ENCODE results near the gene RASAL1. TPM values are rescaled to one million over a fixed set of nuclear protein-coding genes. Genes with fewer than 3 reads are reported as not detected.
A peak's percentile ranks its signal among the peaks of the same experiment; 100 is the strongest.

Gene RASAL1
- total and polyA plus RNA-seq, 11 donors, result not detected

DNA sequence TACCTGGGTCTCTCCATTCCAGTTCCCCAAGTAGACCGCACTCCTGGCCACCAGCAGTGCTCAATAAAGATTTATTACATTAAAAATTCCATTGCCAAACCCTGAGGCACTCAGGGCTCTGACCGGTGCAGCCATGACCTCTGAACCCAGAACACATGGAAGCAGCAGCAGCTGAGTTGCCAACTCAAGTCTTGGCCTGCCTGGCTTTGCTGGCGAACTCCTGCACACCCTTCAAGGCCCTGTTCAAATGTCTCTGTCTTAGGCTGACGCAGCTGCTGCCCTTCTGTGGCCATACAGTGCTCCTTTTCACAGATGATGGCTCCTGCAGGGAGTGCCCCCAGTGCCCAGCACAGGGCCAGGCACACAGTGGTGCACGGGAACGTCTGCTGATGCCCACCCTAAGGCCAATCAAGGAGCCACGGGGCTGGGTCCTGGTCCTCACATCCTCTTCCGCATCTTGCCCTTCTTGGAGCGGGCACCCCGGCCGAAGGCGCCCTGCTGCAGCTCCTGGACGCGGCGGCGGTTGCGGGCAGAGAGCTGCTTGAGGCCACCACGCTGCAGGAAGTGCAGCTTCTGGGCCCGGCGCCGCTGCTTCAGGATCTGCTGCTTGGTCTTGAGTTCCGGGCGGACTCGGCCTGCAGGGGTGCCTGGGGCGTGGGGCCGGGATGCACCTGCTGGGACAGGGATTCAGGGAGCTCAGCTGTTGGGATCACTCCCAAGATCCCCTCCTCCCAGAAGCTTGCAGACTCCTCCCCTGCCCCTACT is 23.1 kb upstream of the RASAL1 start:
- intact Hi-C loops (cut with DNase I), result loop anchor here in 1 of 10 donors (5.0 kb wide), 1 partner anchor 111 kb away; no protein-coding TSS in a partner anchor
- Histone ChIP-seq H3K27me3 (peaks cover 0 to 30% (median 18%) of the 10 kb centered on the region in 9 donors), H3K36me3 (peaks cover 0 to 62% (median 56%) of the 10 kb centered on the region in 9 donors), H3K27ac (no peak overlapping the region), H3K9me3 (no peaks in the 10 kb centered on the region), H3K4me1 (peaks cover 0 to 18% (median 6%) of the 10 kb centered on the region in 12 donors), H3K4me3 (no peak overlapping the region)
- ATAC-seq (no peak), DNase-seq (peak in 1 of 5 donors; percentile 61)
- WGBS, 4 donors, result 95 to 96% (median 95%) methylated on average over 20 to 26 of the region's 26 CpGs
- TF ChIP-seq POLR2A (IDR thresholded peaks at IDR 0.05), result no peak
- TF ChIP-seq, protein P1, sequence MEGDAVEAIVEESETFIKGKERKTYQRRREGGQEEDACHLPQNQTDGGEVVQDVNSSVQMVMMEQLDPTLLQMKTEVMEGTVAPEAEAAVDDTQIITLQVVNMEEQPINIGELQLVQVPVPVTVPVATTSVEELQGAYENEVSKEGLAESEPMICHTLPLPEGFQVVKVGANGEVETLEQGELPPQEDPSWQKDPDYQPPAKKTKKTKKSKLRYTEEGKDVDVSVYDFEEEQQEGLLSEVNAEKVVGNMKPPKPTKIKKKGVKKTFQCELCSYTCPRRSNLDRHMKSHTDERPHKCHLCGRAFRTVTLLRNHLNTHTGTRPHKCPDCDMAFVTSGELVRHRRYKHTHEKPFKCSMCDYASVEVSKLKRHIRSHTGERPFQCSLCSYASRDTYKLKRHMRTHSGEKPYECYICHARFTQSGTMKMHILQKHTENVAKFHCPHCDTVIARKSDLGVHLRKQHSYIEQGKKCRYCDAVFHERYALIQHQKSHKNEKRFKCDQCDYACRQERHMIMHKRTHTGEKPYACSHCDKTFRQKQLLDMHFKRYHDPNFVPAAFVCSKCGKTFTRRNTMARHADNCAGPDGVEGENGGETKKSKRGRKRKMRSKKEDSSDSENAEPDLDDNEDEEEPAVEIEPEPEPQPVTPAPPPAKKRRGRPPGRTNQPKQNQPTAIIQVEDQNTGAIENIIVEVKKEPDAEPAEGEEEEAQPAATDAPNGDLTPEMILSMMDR (IDR thresholded peaks at IDR 0.05), result no peak

DNA sequence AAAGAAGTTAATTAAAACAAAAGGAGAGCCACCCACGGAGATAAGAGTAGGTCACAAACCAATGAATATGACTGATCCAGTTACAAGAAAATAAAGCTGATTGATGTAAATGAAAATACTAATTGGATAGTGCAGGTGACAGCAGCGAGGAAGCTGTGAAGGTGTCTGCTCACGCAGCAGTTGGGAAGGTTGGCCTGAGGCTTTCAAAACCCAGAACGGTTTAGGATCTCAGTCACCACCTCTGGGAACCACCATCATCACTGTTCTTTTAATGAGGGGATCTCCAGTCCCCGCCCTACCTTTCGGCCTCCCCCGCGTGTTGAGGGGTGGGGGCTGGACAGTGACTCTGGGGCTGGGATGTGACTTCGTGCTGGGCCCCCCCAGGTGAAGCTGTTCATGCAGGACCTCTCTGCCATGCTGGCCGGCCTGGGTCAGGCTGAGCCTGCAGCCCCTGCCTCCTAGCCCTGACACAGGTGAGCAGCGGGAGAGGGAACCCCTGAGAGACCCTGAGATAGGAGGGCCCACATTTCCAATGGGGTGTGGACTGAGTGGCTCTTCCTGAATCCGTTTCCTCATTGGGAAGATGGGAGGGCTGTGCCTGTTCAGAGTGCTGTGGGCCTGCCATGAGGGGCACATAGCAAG is 21.8 kb upstream of the RASAL1 start:
- peak in 1 of 5 donors; percentile 42 for DNase-seq
- H3K36me3 ChIP-seq, result peaks cover 0 to 51% (median 43%) of the 10 kb centered on the region in 9 donors
- ATAC-seq, result no peak
- H3K4me3 ChIP-seq, result no peak overlapping the region
- no peaks in the 10 kb centered on the region for H3K9me3 ChIP-seq
- H3K27ac ChIP-seq, result no peak overlapping the region
- H3K27me3 ChIP-seq, result peaks cover 0 to 38% (median 31%) of the 10 kb centered on the region in 9 donors
- intact Hi-C loops (cut with DNase I), result loop anchor here in 1 of 10 donors (5.0 kb wide), 1 partner anchor 110 kb away; no protein-coding TSS in a partner anchor
- TF ChIP-seq, protein P1 (IDR thresholded peaks at IDR 0.05), result no peak
- TF ChIP-seq POLR2A (IDR thresholded peaks at IDR 0.05), result no peak
- peaks cover 0 to 27% (median 9%) of the 10 kb centered on the region in 12 donors for H3K4me1 ChIP-seq
- 87 to 92% (median 88%) methylated on average over 10 to 12 of the region's 12 CpGs for WGBS, 4 donors

DNA sequence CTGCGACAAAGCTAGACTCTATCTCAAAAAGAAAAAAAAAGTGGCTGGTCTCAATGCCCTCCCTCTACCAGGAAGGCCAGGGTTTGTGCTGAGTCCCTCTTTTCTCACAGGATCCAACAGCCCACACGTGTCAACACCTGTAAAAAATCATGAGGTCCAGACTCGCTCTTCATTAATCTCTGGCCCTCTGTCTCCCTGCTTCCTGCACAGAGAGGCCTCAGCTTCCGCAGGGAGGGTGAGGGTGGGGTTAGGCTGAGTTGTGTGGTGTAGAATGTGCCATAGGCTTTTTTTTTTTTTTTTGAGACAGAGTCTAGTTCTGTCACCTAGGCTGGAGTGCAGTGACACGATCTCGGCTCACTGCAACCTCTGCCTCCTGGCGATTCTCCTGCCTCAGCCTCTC is 20.1 kb upstream of the RASAL1 start:
- Histone ChIP-seq H3K9me3 (no peaks in the 10 kb centered on the region), H3K36me3 (peaks cover 0 to 38% (median 29%) of the 10 kb centered on the region in 9 donors), H3K4me3 (no peak overlapping the region), H3K27me3 (peaks cover 6 to 55% (median 46%) of the 10 kb centered on the region in 9 donors), H3K27ac (no peak overlapping the region), H3K4me1 (peaks cover 0 to 23% (median 9%) of the 10 kb centered on the region in 12 donors)
- intact Hi-C loops (cut with DNase I), result loop anchor here in 1 of 10 donors (5.0 kb wide), 1 partner anchor 108 kb away; no protein-coding TSS in a partner anchor
- DNase-seq, result no peak
- WGBS, 4 donors, result 49 to 71% (median 55%) methylated on average over 7 of the region's 7 CpGs
- no peak for ATAC-seq
- no peak for TF ChIP-seq POLR2A (IDR thresholded peaks at IDR 0.05)
- TF ChIP-seq, protein P1 (IDR thresholded peaks at IDR 0.05), result no peak

DNA sequence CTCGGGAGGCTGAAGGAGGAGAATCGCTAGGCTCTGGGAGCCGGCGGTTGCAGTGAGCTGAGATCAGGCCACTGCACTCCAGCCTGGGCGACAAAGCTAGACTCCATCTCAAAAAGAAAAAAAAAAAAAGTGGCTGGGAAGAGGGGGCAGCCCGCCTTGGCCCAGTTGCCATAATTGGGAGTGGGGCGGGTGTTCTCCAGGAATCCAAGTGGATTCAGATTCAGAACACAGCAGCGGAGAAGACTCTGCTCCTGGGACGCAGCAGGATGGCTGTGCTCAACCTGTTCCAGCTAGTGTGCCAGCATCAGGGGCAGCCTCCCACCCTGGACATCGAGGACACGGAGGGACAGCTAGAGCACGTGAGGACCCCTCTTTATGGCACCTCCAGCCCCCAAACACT is 19.5 kb upstream of the RASAL1 start:
- DNase-seq (no peak), ATAC-seq (no peak)
- Histone ChIP-seq H3K4me3 (no peak overlapping the region), H3K9me3 (no peaks in the 10 kb centered on the region), H3K27me3 (peaks cover 6 to 60% (median 47%) of the 10 kb centered on the region in 9 donors), H3K27ac (no peak overlapping the region), H3K4me1 (peaks cover 0 to 23% (median 9%) of the 10 kb centered on the region in 12 donors), H3K36me3 (peaks cover 0 to 32% (median 23%) of the 10 kb centered on the region in 9 donors)
- WGBS, 4 donors, result 58 to 74% (median 67%) methylated on average over 12 of the region's 12 CpGs
- intact Hi-C loops (cut with DNase I), result loop anchor here in 1 of 10 donors (5.0 kb wide), 1 partner anchor 108 kb away; no protein-coding TSS in a partner anchor
- TF ChIP-seq POLR2A (IDR thresholded peaks at IDR 0.05), result no peak
- TF ChIP-seq, protein P1 (IDR thresholded peaks at IDR 0.05), result no peak

All from heart left ventricle (tissue), 16 donors.